GM10248 (cell line): ENCODE measurements around the gene ANKH.

Experiments used
- CTCF ChIA-PET: fragments of 300-600 bp; sonication (Branson Sonifier 250); formaldehyde crosslinking; extraction: SDS; loops from one replicate; lab custom pipeline; 2021; ENCODE audit warnings: antibody characterized with exemption; lab: Yijun Ruan, JAX
- POLR2A ChIA-PET: fragments of 350-650 bp; sonication (Branson Sonifier 250); formaldehyde crosslinking; extraction: SDS; loops from one replicate; lab custom pipeline; 2020; ENCODE audit warnings: antibody characterized with exemption; lab: Yijun Ruan, JAX
- DNase-seq: peaks from one replicate; pipeline ENCODE4 v3.0.0; 2012; ENCODE audit errors: extremely low spot score
- TF ChIP-seq, protein P1 (sequence below): IDR thresholded peaks from 2 replicates; pipeline ENCODE4 v1.5.1; 2012; ENCODE audit warnings: mild to moderate bottlenecking, low read depth; ENCODE audit errors: extremely low read depth, missing control alignments, control extremely low read depth

The ANKH gene

DNA sequence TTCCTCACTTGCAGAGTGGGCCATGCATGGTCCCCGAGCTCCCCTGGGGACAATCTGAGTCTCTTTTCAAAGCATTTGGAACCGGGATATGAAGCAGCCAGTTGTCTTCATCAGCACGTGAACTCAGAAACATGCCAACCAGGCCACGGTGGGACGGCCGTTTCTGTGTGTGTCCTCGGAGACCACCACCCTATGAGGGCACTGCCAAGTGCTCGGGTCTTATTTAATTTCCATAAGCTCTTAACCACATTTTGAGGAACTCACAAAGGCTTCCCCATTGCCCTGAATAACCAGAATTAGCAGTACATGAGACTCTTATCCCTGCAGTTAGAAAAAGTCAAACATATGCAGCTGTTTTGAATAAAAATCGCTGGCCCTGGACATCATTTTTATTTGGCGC, 146.9 kb downstream of the ANKH start:
- TF ChIP-seq, protein P1, sequence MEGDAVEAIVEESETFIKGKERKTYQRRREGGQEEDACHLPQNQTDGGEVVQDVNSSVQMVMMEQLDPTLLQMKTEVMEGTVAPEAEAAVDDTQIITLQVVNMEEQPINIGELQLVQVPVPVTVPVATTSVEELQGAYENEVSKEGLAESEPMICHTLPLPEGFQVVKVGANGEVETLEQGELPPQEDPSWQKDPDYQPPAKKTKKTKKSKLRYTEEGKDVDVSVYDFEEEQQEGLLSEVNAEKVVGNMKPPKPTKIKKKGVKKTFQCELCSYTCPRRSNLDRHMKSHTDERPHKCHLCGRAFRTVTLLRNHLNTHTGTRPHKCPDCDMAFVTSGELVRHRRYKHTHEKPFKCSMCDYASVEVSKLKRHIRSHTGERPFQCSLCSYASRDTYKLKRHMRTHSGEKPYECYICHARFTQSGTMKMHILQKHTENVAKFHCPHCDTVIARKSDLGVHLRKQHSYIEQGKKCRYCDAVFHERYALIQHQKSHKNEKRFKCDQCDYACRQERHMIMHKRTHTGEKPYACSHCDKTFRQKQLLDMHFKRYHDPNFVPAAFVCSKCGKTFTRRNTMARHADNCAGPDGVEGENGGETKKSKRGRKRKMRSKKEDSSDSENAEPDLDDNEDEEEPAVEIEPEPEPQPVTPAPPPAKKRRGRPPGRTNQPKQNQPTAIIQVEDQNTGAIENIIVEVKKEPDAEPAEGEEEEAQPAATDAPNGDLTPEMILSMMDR: no peak
- ChIA-PET POLR2A (no interaction called here), CTCF (interaction anchor here (1.0 to 11.5 kb wide), 8 partner anchors 9 to 288 kb away, joined by 3 to 147 read pairs (median 10); no protein-coding TSS in a partner anchor)
- no peak for DNase-seq

DNA sequence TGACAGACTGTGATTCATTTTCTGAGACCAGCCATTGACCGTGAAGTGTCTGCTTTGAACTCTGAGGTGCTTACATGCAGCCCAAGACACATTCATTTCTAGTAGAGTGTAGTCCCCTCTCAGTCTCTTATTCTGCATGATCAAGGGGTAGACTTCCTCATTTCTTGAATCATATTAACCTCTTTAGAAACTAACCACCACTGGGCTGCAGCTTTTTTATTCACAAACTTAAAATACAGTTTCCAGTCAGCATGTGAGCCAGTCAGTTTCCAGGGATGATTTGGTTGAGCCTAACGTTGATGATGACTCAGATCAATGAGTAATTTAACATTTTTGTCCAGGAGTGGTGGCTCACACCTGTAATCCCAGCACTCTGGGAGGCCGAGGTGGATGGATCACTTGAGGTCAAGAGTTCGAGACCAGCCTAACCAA, 147.9 kb downstream of the ANKH start:
- ChIA-PET POLR2A (no interaction called here), CTCF (interaction anchor here (1.0 to 11.5 kb wide), 4 partner anchors 9 to 279 kb away, joined by 3 to 147 read pairs (median 68); no protein-coding TSS in a partner anchor)
- TF ChIP-seq, protein P1: no peak
- DNase-seq: no peak

DNA sequence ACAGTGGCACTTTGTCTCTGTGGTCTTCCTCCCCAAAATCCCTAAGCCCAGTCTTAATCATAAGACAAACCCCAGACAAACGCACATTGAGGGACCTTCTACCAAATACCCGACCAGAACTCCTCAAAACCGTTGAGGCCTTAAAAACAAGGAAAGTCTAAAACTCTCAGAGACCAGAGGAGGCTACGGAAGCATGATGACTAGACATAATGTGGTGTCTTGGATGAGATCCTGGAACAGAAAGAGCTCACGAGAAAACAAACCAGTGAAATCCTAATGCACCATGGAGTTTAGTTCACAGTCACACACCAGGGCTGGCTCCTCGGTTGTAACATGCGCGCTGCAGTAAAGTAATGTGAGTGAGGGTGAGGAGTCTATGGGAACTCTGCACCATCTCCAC, 148.7 kb downstream of the ANKH start:
- ChIA-PET POLR2A (no interaction called here), CTCF (interaction anchor here (8.2 to 11.5 kb wide), 2 partner anchors 15 to 280 kb away, joined by 132 to 147 read pairs; no protein-coding TSS in a partner anchor)
- TF ChIP-seq, protein P1: no peak
- DNase-seq: no peak

DNA sequence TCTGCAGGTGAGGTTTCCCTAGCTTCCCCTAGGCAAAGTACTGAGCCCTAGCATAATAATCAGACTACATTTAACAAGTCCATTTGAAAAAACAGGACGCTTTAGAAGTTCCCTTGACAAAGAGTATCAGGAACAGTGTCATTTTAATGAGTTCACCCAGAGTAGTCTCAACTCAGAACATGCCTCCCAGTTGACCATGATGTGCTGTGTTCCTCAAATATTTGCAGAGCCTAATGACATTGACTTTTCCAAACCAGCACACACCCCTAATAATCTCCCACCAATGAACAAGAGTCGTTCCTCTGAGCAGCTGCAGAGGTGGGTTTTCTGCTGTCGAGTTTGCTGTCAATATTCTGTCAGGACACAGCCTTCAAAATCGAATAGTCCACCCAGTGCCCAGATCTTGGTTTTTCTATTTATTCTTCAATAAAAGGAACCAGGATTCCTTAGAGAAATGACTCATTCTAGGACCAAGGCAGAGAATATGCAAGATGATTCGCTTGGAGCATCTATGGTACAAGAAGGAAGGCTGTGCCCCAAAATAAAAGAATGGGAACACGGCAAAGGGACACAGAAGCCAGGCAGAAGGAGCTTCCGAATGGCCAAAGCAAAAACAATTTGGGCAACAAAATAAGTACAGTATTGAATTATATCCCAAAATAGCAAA, 149.5 kb downstream of the ANKH start:
- ChIA-PET CTCF (interaction anchor here (1.2 to 11.5 kb wide), 2 partner anchors 14 to 282 kb away, joined by 3 to 132 read pairs; no protein-coding TSS in a partner anchor), POLR2A (no interaction called here)
- TF ChIP-seq, protein P1: no peak
- no peak for DNase-seq

- ChIA-PET POLR2A (interaction anchor here (0.6 kb wide), 1 partner anchor 9 kb away, joined by 3 read pairs; no protein-coding TSS in a partner anchor), CTCF (interaction anchor here (0.9 to 11.5 kb wide), 5 partner anchors 11 to 294 kb away, joined by 3 to 132 read pairs (median 5); no protein-coding TSS in a partner anchor)
- DNase-seq: no peak
- TF ChIP-seq, protein P1: no peak
These were observed 151.2 kb downstream of the ANKH start for GRCh38 chr5:14720236-14720923.

- no peak for DNase-seq
- POLR2A ChIA-PET: no interaction called here
- TF ChIP-seq, protein P1: no peak
- CTCF ChIA-PET: interaction anchor here (1.5 to 11.5 kb wide), 2 partner anchors 10 to 13 kb away, joined by 5 to 132 read pairs; no protein-coding TSS in a partner anchor
These were observed 152.8 kb downstream of the ANKH start for GRCh38 chr5:14718778-14719177.
